SU-DHL-6 (cell line): ENCODE data around the gene COMMD9.

Experiments
- H2AFZ ChIP-seq: fragments of 200-600 bp; sonication (generic); 2 replicates; pipeline ENCODE4 v1.6.1; 2014; ENCODE audit warnings: low read depth, mild to moderate bottlenecking, moderate library complexity, mixed read lengths, antibody characterized with exemption, low read length; ENCODE audit not compliant: severe bottlenecking
- H3F3A ChIP-seq: fragments of 200-600 bp; shearing (Covaris generic); 2 replicates; pipeline ENCODE4 v1.6.0; 2016; ENCODE audit warnings: antibody characterized with exemption, mild to moderate bottlenecking; ENCODE audit not compliant: insufficient read depth
- H3K27ac ChIP-seq: fragments of 200-600 bp; sonication (generic); 2 replicates; pipeline ENCODE4 v1.5.1; 2016; ENCODE audit warnings: low read depth, mild to moderate bottlenecking, low read length, moderate library complexity, mixed read lengths
- H3K27me3 ChIP-seq: fragments of 200-600 bp; sonication (generic), shearing (Covaris generic); 2 replicates; pipeline ENCODE4 v1.6.0; 2014; ENCODE audit warnings: mild to moderate bottlenecking, low read length
- H3K36me3 ChIP-seq: fragments of 200-600 bp; sonication (generic); 2 replicates; pipeline ENCODE4 v1.6.1; 2014; ENCODE audit warnings: mild to moderate bottlenecking, low read length, mixed read lengths
- H3K4me2 ChIP-seq: fragments of 300-600, 200-600 bp; shearing (Covaris generic), sonication (generic); 2 replicates; pipeline ENCODE4 v1.6.0; 2014; ENCODE audit warnings: low read length, low read depth, mild to moderate bottlenecking; ENCODE audit not compliant: poor library complexity, severe bottlenecking
- H3K4me3 ChIP-seq: fragments of 200-600 bp; sonication (generic); 2 replicates; pipeline ENCODE4 v1.5.1; 2014; ENCODE audit warnings: antibody characterized with exemption, low read length, mild to moderate bottlenecking, mixed read lengths; ENCODE audit not compliant: insufficient read depth, poor library complexity, severe bottlenecking
- H3K79me2 ChIP-seq: fragments of 200-600 bp; sonication (generic); 2 replicates; pipeline ENCODE4 v1.6.1; 2014; ENCODE audit warnings: mild to moderate bottlenecking, low read length, moderate library complexity; ENCODE audit not compliant: insufficient read depth
- H3K9ac ChIP-seq: fragments of 200-600 bp; sonication (generic); 2 replicates; pipeline ENCODE4 v1.7.0; 2014; ENCODE audit warnings: mild to moderate bottlenecking, low read length
- H3K9me2 ChIP-seq: fragments of 200-600 bp; sonication (generic); replicated peaks from 2 replicates; pipeline ENCODE4 v1.6.1; 2014; ENCODE audit warnings: low read length; ENCODE audit not compliant: insufficient read depth
- H3K9me3 ChIP-seq: fragments of 200-600 bp; sonication (generic); 2 replicates; pipeline ENCODE4 v1.6.1; 2014; ENCODE audit warnings: low read length, mixed read lengths; ENCODE audit not compliant: insufficient read depth
- H4K20me1 ChIP-seq: fragments of 200-600 bp; sonication (generic); 2 replicates; pipeline ENCODE4 v1.6.1; 2014; ENCODE audit warnings: low read depth, mild to moderate bottlenecking, antibody characterized with exemption, low read length, moderate library complexity, mixed read lengths
- EZH2phosphoT487 ChIP-seq: fragments of 200-600 bp; sonication (generic), shearing (Covaris generic); conservative IDR thresholded peaks from 2 replicates; pipeline ENCODE4 v1.6.1; 2018; ENCODE audit warnings: mild to moderate bottlenecking, antibody characterized with exemption, low read length, moderate library complexity, mixed read lengths
- TF ChIP-seq, protein P1 (sequence below): fragments of 200-600 bp; sonication (generic); IDR thresholded peaks from one replicate; pipeline ENCODE4 v1.5.1; 2017; ENCODE audit warnings: antibody characterized with exemption, mild to moderate bottlenecking, low read length, moderate library complexity; ENCODE audit not compliant: insufficient read depth, poor library complexity, severe bottlenecking

COMMD9 gene

DNA sequence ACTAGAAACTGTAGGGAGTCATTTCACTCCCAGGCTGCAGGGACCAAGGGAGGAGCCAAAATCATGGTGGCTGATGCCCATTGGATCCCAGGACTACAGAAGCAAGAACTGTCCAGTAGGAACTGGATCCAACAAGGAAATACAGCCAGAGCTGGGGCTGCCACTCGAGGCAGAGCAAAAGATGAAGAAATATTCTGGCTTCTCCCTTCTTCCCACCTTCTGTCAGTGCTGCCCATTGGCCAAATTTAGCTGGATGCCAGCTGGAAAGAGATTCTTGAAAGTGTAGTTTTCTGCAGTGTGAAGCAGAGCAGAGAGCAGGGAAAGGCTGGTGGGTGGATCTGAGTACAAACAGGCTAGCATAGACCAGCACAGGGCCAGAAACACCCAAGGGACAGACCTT lies 45.6 kb downstream of the COMMD9 start:
- Histone ChIP-seq H3K4me2 (no peak overlapping the region), H3K9ac (no peak overlapping the region), H3K9me3 (no peaks in the 10 kb centered on the region), H2AFZ (no peak overlapping the region), H3K4me3 (no peak overlapping the region), H4K20me1 (no peaks in the 10 kb centered on the region), H3K27ac (no peak overlapping the region), H3K36me3 (no peaks in the 10 kb centered on the region), H3K27me3 (0 out of 2 replicates have a peak, but pooled peaks cover 3% of the 10 kb centered on the region), H3F3A (no peaks in the 10 kb centered on the region), H3K9me2 (no peaks in the 10 kb centered on the region; the same call in 1 of the 2 replicates), H3K79me2 (no peaks in the 10 kb centered on the region)
- TF ChIP-seq, protein P1, sequence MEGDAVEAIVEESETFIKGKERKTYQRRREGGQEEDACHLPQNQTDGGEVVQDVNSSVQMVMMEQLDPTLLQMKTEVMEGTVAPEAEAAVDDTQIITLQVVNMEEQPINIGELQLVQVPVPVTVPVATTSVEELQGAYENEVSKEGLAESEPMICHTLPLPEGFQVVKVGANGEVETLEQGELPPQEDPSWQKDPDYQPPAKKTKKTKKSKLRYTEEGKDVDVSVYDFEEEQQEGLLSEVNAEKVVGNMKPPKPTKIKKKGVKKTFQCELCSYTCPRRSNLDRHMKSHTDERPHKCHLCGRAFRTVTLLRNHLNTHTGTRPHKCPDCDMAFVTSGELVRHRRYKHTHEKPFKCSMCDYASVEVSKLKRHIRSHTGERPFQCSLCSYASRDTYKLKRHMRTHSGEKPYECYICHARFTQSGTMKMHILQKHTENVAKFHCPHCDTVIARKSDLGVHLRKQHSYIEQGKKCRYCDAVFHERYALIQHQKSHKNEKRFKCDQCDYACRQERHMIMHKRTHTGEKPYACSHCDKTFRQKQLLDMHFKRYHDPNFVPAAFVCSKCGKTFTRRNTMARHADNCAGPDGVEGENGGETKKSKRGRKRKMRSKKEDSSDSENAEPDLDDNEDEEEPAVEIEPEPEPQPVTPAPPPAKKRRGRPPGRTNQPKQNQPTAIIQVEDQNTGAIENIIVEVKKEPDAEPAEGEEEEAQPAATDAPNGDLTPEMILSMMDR, result no peak
- TF ChIP-seq EZH2phosphoT487, result no peak

DNA sequence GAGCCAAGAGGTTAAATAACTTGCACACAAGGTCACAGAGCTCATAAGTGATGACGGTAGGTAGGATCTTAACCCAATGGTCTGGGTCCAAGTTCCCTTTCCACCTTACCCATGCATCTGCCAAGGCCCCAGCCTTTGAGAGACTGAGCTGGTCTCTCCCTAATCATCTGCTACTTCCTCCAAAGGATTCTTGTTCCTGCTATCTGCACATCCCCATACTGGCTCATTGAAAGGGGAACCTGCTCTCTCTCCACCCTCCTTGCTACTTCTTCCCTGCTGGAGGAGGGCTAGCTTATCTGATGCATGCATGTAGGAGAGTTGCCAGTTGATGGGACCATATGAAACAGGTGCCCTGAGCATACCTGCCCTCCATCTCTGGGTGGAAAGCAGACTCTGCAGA lies 47.7 kb downstream of the COMMD9 start:
- Histone ChIP-seq H3K9me2 (no peaks in the 10 kb centered on the region; the same call in 1 of the 2 replicates), H3K36me3 (no peaks in the 10 kb centered on the region), H3K79me2 (no peaks in the 10 kb centered on the region), H3K27me3 (no peaks in the 10 kb centered on the region), H2AFZ (no peak overlapping the region), H3K27ac (no peak overlapping the region), H3F3A (no peaks in the 10 kb centered on the region), H3K4me2 (no peak overlapping the region), H4K20me1 (no peaks in the 10 kb centered on the region), H3K9ac (no peak overlapping the region), H3K4me3 (no peak overlapping the region), H3K9me3 (no peaks in the 10 kb centered on the region)
- no peak for TF ChIP-seq EZH2phosphoT487
- TF ChIP-seq, protein P1, result no peak

DNA sequence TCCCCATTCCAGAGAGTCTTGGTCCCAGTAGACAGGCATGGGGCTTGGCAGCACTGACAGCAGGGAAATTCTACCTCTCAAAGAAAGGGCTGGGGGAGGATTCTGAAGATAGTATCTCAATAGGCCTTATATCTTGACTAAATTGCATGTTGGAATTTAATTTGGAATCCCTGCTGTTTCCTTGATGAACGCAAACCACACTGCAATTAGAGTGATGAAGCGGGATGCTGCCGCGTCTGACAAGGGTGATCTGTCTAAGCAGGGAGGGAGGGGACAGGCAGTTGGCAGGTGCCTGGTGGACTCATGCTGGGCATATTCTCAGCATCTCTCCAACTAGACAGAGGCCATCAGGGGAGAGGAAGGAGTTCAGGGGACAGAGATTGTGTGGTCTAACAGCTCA lies 48.4 kb downstream of the COMMD9 start:
- no peaks in the 10 kb centered on the region for H3K9me2 ChIP-seq
- H3K27me3 ChIP-seq, result no peaks in the 10 kb centered on the region
- no peaks in the 10 kb centered on the region for H3K79me2 ChIP-seq
- no peak overlapping the region for H3K4me2 ChIP-seq
- no peaks in the 10 kb centered on the region for H3F3A ChIP-seq
- no peaks in the 10 kb centered on the region for H3K9me3 ChIP-seq
- no peaks in the 10 kb centered on the region for H4K20me1 ChIP-seq
- H3K27ac ChIP-seq, result no peak overlapping the region
- no peak overlapping the region for H3K9ac ChIP-seq
- no peak overlapping the region for H3K4me3 ChIP-seq
- no peaks in the 10 kb centered on the region for H3K36me3 ChIP-seq
- TF ChIP-seq, protein P1, result no peak
- no peak for TF ChIP-seq EZH2phosphoT487
- H2AFZ ChIP-seq, result no peak overlapping the region

DNA sequence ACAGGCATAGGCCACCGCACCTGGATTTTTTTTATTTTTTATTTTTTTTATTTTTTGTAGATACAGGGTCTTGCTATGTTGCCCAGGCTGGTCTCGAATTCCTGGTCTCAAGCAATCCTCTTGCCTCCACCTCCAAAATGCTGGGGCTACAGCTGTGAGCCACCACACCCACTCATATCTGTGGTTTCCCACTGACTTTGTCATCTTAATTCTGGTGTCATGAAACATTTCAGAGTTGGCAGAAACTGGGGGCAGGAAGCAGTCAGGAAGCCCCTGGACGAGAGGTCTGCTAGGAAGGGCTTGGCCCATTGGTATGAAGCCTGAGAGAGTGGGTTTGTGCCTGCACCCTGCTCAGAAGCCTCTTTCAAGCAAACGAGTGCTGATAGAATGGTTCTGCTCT lies 49.1 kb downstream of the COMMD9 start:
- H3K4me3 ChIP-seq, result no peak overlapping the region
- no peaks in the 10 kb centered on the region for H3F3A ChIP-seq
- H3K4me2 ChIP-seq, result no peak overlapping the region
- no peaks in the 10 kb centered on the region for H3K79me2 ChIP-seq
- no peaks in the 10 kb centered on the region for H3K9me3 ChIP-seq
- no peak overlapping the region for H3K9ac ChIP-seq
- no peaks in the 10 kb centered on the region for H3K36me3 ChIP-seq
- no peak overlapping the region for H3K27ac ChIP-seq
- no peaks in the 10 kb centered on the region for H4K20me1 ChIP-seq
- TF ChIP-seq EZH2phosphoT487, result no peak
- TF ChIP-seq, protein P1, result no peak
- H3K9me2 ChIP-seq, result no peaks in the 10 kb centered on the region
- H2AFZ ChIP-seq, result no peak overlapping the region
- no peaks in the 10 kb centered on the region for H3K27me3 ChIP-seq
